ENCODE measurements around the gene FMNL2. TPM values are rescaled to one million over a fixed set of nuclear protein-coding genes. Genes with fewer than 3 reads are reported as not detected.

FMNL2 gene
- total RNA-seq, 3 donors from 2014 or later (not counting 1 experiment from before 2014, with no cell fraction given): 0.34 to 3.0 (median 0.78) TPM

GRCh38 chr2:152695763-152696162, 360.8 kb downstream of the FMNL2 start:
- H3K27me3 ChIP-seq (ENCODE audit: control insufficient read depth, insufficient read depth, low read length): no peaks in the 10 kb centered on the region
- DNase-seq (no peak), ATAC-seq (no peak)
- no peaks in the 10 kb centered on the region for H3K9me3 ChIP-seq (ENCODE audit: control insufficient read depth, insufficient read depth, low read length)
- Mint-ChIP-seq H3K36me3 (no peaks in the 10 kb centered on the region), H3K27ac (peak overlapping the region; percentile 92 to 93), H3K9me3 (no peaks in the 10 kb centered on the region), H3K27me3 (ENCODE audit: low read depth in 2 of 2) (no peaks in the 10 kb centered on the region), H3K4me3 (no peak overlapping the region), H3K4me1 (peaks cover 6 to 28% of the 10 kb centered on the region in 2 donors)
- TF ChIP-seq CTCF (IDR thresholded peaks at IDR 0.05): no peak
- intact Hi-C loops (cut with micrococcal nuclease): no loop called here
- H3K4me1 ChIP-seq (ENCODE audit: control insufficient read depth, insufficient read depth, low read length): peaks cover 3% of the 10 kb centered on the region
- H3K36me3 ChIP-seq (ENCODE audit: control insufficient read depth, insufficient read depth, low read length): peaks cover 12% of the 10 kb centered on the region
- H3K4me3 ChIP-seq (ENCODE audit: low read length): no peak overlapping the region
- no peak overlapping the region for H3K27ac ChIP-seq (ENCODE audit: low read length)
- whole genome bisulfite sequencing (ENCODE audit: insufficient coverage): 93% methylated on average over 3 of the region's 3 CpGs

- no CpG with 5 or more reads among the region's 1 CpG for WGBS (ENCODE audit: insufficient coverage)
- TF ChIP-seq CTCF (IDR thresholded peaks at IDR 0.05): no peak
- DNase-seq (no peak), ATAC-seq (no peak)
- H3K36me3 Mint-ChIP-seq: no peaks in the 10 kb centered on the region
- peaks cover 12% of the 10 kb centered on the region for H3K36me3 ChIP-seq (ENCODE audit: control insufficient read depth, insufficient read depth, low read length)
- peaks cover 3% of the 10 kb centered on the region for H3K4me1 ChIP-seq (ENCODE audit: control insufficient read depth, insufficient read depth, low read length)
- no peaks in the 10 kb centered on the region for H3K27me3 ChIP-seq (ENCODE audit: control insufficient read depth, insufficient read depth, low read length)
- H3K4me3 ChIP-seq (ENCODE audit: low read length): no peak overlapping the region
- H3K9me3 Mint-ChIP-seq: peaks cover 0 to 2% of the 10 kb centered on the region in 2 donors
- no peak overlapping the region for H3K4me3 Mint-ChIP-seq
- H3K9me3 ChIP-seq (ENCODE audit: control insufficient read depth, insufficient read depth, low read length): no peaks in the 10 kb centered on the region
- H3K27ac ChIP-seq (ENCODE audit: low read length): no peak overlapping the region
- peak overlapping the region in 1 of 2 donors; percentile 93 for H3K27ac Mint-ChIP-seq
- peaks cover 11 to 33% of the 10 kb centered on the region in 2 donors for H3K4me1 Mint-ChIP-seq
- no peaks in the 10 kb centered on the region for H3K27me3 Mint-ChIP-seq (ENCODE audit: low read depth in 2 of 2)
- intact Hi-C loops (cut with micrococcal nuclease): no loop called here
These were observed 361.5 kb downstream of the FMNL2 start for GRCh38 chr2:152696476-152696875.

Other genes with a start within 250 kb of the FMNL2 start
- under 1 TPM; 0.56 to 0.93 (median 0.73) TPM for gene CACNB4, start 236.1 kb upstream of the FMNL2 start, total RNA-seq
- 10 to 100 TPM; 18.7 to 23.1 (median 19.2) TPM for gene STAM2, start 159.4 kb upstream of the FMNL2 start, total RNA-seq

Data from natural killer cell (primary cell).